Epithelial cell of esophagus (primary cell): ENCODE measurements around the gene UBQLN2.
A peak's percentile ranks its signal among the peaks of the same experiment; 100 is the strongest.

Source experiments
- DNase-seq: peaks from one replicate; pipeline ENCODE4 v3.0.0; 2010; ENCODE audit warnings: low read depth
- H3K4me3 ChIP-seq: 2 replicates; pipeline ENCODE4 v1.5.1; 2011; ENCODE audit warnings: mild to moderate bottlenecking, low read length, control low read depth
- TF ChIP-seq, protein P1 (sequence below): IDR thresholded peaks from 2 replicates; pipeline ENCODE4 v1.5.1; 2011; ENCODE audit warnings: low read depth, mild to moderate bottlenecking, low read length, control low read depth, inconsistent platforms; ENCODE audit not compliant: insufficient read depth; ENCODE audit errors: missing control alignments

Gene UBQLN2

DNA sequence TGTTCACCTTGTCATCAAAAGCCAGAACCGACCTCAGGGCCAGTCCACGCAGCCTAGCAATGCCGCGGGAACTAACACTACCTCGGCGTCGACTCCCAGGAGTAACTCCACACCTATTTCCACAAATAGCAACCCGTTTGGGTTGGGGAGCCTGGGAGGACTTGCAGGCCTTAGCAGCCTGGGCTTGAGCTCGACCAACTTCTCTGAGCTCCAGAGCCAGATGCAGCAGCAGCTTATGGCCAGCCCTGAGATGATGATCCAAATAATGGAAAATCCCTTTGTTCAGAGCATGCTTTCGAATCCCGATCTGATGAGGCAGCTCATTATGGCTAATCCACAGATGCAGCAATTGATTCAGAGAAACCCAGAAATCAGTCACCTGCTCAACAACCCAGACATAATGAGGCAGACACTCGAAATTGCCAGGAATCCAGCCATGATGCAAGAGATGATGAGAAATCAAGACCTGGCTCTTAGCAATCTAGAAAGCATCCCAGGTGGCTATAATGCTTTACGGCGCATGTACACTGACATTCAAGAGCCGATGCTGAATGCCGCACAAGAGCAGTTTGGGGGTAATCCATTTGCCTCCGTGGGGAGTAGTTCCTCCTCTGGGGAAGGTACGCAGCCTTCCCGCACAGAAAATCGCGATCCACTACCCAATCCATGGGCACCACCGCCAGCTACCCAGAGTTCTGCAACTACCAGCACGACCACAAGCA is 898 bp downstream of the UBQLN2 start:
- DNase-seq: peak; percentile 85
- peak overlapping the region; percentile 70 for H3K4me3 ChIP-seq
- TF ChIP-seq, protein P1, sequence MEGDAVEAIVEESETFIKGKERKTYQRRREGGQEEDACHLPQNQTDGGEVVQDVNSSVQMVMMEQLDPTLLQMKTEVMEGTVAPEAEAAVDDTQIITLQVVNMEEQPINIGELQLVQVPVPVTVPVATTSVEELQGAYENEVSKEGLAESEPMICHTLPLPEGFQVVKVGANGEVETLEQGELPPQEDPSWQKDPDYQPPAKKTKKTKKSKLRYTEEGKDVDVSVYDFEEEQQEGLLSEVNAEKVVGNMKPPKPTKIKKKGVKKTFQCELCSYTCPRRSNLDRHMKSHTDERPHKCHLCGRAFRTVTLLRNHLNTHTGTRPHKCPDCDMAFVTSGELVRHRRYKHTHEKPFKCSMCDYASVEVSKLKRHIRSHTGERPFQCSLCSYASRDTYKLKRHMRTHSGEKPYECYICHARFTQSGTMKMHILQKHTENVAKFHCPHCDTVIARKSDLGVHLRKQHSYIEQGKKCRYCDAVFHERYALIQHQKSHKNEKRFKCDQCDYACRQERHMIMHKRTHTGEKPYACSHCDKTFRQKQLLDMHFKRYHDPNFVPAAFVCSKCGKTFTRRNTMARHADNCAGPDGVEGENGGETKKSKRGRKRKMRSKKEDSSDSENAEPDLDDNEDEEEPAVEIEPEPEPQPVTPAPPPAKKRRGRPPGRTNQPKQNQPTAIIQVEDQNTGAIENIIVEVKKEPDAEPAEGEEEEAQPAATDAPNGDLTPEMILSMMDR: no peak

DNA sequence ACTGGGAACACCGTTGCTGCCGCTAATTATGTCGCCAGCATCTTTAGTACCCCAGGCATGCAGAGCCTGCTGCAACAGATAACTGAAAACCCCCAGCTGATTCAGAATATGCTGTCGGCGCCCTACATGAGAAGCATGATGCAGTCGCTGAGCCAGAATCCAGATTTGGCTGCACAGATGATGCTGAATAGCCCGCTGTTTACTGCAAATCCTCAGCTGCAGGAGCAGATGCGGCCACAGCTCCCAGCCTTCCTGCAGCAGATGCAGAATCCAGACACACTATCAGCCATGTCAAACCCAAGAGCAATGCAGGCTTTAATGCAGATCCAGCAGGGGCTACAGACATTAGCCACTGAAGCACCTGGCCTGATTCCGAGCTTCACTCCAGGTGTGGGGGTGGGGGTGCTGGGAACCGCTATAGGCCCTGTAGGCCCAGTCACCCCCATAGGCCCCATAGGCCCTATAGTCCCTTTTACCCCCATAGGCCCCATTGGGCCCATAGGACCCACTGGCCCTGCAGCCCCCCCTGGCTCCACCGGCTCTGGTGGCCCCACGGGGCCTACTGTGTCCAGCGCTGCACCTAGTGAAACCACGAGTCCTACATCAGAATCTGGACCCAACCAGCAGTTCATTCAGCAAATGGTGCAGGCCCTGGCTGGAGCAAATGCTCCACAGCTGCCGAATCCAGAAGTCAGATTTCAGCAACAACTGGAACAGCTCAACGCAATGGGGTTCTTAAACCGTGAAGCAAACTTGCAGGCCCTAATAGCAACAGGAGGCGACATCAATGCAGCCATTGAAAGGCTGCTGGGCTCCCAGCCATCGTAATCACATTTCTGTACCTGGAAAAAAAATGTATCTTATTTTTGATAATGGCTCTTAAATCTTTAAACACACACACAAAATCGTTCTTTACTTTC is 1.8 kb downstream of the UBQLN2 start:
- no peak for DNase-seq
- TF ChIP-seq, protein P1: no peak
- H3K4me3 ChIP-seq: peak overlapping the region; percentile 70

DNA sequence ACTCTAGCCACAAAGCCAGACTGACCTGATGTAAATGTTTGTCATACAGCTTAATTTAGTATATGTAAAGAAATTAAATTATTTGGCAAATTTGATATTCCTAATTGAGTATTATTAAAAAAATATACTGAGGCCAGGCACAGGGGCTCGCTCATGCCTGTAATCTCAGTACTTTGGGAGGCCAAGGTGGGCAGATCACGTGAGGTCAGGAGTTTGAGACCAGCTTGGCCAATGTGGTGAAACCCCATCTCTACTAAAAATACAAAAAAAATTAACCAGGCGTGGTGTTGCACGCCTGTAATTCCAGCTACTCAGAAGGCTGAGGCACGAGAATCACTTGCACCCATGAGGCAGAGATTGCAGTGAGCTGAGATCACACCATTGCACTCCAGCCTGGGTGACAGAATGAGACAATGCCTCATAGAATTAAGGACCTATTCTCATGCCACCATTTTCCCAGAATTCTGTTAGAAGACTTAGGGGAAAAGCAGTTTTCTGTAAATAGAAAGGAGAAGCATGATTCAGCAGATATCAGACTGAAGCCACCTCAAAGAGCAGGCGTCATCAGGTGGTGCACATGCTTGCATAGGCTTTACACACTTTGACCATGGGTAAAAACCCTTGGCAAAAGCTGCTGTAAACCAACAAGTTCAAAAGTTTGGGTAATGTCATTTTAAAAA is 6.1 kb downstream of the UBQLN2 start:
- TF ChIP-seq, protein P1: no peak
- no peak overlapping the region for H3K4me3 ChIP-seq
- DNase-seq: no peak

DNA sequence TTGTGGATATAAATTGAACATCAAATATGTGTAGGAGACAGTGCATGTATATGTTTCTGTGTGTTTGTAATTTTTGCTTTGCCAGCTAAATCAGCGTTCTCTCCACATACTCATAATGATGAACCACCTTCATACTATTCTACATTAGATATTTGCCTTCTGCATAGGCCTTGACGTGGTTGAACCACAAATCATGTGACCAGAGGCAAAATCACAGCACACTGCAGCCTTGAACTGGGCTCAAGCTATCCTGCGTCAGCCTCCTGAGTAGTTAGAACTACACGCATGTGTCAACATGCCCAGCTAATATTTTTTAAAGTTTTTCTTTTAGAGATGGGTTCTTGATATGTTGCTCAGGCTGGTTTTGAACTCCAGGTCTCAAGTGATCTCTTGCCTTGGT is 9.5 kb downstream of the UBQLN2 start:
- H3K4me3 ChIP-seq: no peak overlapping the region
- peak; percentile 80 for DNase-seq
- TF ChIP-seq, protein P1: no peak

DNA sequence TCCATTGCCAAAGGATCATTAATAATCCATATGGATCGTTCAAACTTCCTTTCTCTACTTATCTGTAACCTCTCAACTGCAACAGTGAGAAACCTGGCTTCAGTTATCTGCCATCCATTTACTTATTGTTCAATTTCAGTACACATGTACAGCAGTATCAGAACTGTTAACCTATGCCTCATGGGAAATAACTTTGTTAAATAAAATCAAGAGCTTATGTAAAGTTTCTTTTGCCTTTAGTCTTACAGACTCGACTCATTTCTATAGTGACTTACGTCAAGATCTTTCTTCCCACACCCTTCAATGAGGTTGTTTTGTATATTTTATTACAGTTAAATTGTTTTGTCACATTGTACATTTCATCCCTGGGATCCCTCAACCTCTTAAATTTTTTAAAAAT is 11.4 kb downstream of the UBQLN2 start:
- TF ChIP-seq, protein P1: no peak
- no peak for DNase-seq
- no peak overlapping the region for H3K4me3 ChIP-seq

DNA sequence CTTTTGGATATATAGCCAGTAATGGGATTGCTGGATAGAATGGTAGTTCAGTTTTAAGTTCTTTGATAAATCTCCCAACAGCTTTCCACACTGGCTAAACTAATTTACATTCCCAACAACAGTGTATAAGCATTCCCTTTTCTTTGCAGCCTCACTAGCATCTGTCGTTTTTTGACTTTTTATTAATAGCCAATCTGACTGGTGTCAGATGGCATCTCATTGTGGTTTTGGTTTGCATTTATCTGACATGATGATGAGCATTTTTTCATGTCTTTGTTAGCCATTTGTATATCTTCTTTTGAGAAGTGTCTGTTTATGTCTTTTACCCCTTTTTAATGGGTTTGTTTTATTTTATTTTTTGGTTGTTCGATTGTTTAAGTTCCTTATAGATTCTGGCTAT is 13.3 kb downstream of the UBQLN2 start:
- DNase-seq: no peak
- TF ChIP-seq, protein P1: no peak
- no peak overlapping the region for H3K4me3 ChIP-seq
